Inflammatory macrophage (primary cell): ENCODE measurements around the gene COPS2.
A peak's percentile ranks its signal among the peaks of the same experiment; 100 is the strongest.
"Not testable (repeated sequence)": the region's sequence is repeated elsewhere in the genome, so short reads cannot be mapped to it uniquely, and the experiment has no call there.

Experiments used
- DNase-seq, 2 donors: peaks; one replicate each; pipeline ENCODE4 v3.0.0-alpha.2; 2020 to 2022

COPS2 gene

DNA sequence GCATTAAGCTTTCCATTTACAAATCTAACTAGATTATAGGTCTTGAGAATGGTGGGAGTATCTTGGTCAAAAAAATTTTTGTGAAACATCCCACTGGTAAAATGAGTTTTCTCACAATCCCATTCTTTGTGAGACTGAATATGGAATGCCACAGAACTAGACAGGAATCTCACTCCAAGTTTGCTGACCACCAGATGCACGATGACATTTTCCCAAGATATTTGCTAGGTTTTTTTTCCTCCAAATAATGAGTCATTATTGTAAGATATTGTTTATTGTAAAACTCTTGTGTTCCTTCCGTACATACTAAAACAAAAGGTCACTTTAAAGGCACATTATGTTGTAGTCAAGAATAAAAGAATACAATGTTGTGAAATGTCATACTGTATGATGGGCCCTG, 53.9 kb downstream of the COPS2 start:
- DNase-seq: no peak

DNA sequence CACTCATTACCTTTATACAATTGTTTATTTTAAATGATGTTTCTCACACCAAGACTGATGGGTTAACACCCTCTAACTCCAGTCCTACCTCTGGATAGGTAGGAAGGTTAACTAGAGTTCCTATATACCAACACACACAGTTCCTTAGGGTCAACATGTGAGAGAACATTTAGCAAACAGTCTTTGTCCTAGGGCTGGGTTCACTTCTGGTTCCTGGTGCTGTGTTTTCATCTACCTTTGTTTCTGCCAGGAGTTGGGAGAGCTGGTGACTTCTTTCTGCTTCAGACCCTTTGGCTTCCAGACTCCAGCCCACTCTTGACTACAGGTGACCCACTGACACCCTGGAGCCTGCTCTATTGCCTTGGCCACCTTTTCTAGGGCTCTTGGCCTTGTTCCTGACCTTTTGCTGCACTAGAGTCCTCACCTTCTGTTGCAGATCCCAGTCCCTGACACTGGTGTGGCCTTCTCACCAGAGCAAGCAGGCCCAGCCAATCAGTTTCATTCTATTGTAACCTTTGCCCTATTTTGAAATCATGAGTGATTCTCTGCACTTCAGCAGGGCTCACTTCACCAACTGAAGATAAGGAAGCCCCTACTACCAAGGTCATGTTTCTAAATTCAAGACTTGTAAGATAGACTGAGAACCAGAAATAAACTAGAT, 59.2 kb downstream of the COPS2 start:
- DNase-seq: no peak

- no peak for DNase-seq
Measured at GRCh38 chr15:49094923-49095322, 60.5 kb downstream of the COPS2 start.

DNA sequence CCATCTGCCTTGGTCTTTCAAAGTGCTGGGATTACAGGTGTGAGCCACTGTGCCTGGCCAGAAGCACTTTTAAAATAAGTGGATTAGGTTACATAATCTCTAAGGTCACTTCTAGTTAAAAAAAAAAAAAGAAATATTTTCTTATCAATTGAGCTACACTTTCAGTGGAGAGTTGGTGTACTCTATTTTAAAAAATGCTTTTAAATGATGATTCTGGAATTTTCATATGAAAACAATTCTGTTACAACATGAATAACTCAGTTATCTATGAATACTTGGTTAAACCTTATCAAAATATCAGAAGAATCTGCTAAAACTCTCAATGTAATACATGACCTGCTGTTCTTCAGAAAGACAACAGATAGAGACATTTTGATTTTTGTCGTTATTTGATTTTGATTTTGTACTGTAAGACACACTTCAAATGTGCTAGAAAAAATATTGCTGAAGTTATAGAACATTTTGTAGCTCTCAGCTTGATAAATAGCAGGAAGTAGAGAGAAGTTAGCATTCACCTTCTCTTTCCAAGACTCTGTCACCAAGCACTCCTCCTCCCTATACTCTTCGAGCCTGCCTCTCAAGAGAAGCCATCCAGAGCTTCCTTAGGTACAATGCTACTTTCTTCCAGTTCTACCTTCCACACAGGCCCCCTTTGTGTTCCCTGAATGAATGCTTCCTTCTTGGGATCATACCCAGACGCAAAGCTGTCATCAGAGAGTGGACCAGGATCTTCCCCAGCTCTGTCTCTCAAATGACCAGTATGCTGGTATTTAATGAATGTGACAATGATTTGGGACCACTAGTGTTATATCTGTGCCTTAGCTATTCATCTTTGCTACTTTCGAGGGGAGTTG, 61.9 kb downstream of the COPS2 start:
- no peak for DNase-seq

GRCh38 chr15:49088996-49089395, 66.4 kb downstream of the COPS2 start:
- DNase-seq: no peak

DNA sequence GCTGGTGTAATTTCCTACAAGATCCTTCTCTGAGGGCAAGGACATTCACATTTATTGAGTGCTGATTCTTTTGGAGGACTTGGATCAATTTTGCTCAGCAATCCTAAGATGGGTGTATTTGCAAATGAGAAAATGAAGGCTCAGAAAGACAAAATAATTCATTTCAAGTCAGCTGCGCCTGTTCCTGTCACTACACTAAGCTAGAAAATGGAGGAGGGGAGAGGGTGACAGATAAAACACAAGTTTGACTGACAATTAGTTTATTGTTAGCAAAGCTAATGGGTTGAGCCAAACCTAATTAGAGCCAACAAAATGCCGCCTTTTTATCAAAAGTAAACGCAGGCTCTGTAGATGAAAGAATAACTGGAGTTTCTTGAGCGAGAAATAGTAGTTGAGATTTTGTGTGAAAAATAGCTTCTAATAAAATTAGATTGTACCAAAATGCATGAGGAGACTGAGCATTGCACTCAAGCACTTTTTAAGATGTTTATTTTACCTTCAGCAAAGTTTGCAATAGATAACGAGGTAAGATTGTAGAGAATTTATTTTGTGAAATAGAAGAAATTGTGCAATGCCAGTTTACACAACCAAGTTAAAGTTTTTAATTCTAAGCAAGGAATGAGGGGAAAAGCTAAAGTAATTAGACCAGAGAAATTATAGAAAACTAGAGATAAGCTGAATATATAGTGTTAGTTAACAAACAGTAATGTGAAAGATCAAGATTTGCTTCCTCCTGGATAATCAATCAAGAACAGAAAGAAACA, 69.5 kb downstream of the COPS2 start:
- no peak for DNase-seq

DNA sequence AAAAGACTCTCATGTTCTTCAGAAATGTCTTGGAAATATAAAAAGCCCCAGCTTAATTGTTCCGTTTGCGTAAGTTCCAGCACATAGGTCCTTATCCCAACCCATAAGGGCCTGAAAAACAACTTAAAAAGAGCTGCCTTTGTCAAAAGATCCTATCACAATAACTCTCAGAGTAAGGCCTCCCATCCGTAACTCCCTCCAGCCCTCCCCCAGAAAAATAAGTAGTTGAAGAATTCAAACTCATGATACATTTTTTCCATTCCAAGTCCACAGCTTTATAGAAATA, 71.2 kb downstream of the COPS2 start:
- no peak for DNase-seq

GRCh38 chr15:49083401-49084284, 71.8 kb downstream of the COPS2 start:
- DNase-seq: peak; percentile 7 to 52

GRCh38 chr15:49082960-49083359, 72.4 kb downstream of the COPS2 start:
- DNase-seq: no peak

DNA sequence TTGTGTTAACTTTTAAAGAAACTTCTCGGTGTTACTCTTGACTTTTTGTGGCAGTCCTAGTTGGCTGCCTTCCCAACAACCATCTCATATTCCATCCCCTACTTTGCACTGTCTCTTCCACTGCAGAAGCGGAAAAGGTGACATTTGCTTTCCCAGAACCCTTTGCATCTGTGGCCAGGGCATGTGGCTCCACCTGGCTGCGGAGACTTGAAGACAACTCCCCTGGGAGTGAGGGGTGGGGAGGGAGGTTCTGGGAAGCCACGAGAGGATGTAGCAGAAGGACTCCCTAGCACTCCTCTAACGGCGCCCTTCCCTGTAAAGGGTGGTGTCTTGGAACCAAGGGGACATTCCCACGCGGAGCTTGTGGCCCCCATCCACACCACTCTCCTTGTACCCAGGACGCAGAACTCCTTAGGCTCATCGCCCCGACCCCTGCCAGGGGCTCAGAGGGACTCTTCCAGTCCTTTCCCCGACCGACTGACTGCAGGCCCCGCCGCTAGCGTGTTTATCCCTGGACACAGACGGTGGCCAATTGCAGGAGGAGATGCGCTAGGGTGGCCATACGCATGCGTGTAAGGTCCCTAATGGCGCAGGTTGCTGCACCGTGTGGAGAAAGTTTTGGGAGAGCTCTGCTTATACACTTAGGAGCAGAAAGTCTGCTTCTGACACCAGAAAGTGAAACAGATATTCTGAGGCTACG, 75.9 kb downstream of the COPS2 start:
- DNase-seq: no peak

DNA sequence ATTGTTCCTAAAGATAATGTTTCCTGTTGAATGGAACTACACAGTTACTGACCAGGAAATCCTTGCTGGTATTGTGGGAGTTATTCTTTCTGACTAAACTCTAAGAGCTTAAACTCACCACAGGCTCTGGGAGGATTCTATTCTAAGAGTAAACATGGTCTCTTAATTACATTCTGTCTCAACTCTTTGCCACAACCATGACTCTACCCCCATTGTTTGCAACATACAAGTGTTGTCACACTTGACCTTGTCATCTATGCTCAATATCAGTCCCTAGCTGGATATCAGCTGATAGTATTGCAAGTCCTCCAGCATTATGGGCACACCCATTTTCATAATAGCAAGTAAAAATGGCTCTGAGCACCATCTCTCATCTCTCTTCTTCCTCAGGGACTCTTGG, 79.5 kb downstream of the COPS2 start:
- peak; percentile 75 to 88 for DNase-seq

GRCh38 chr15:49074589-49075287, 80.7 kb downstream of the COPS2 start:
- DNase-seq: not testable (repeated sequence)
